IMR-90 (cell line): ENCODE results near the gene APOH. TPM values are rescaled to one million over a fixed set of nuclear protein-coding genes. Genes with fewer than 3 reads are reported as not detected.

Source experiments
- ATAC-seq: fragments of 200-7000 bp; cut with Tn5 transposase; 2 replicates; pipeline ENCODE4 v1.9.1; 2020; ENCODE audit warnings: low read depth, mild to moderate bottlenecking, moderate library complexity
- BruUV-seq: library from RNA; stranded (reverse); fragments of 400-500 nt; replicated peaks from 2 replicates; lab custom pipeline; 2021; lab: Mats Ljungman, UMichigan
- CTCF ChIA-PET: fragments of 300-600 bp; formaldehyde crosslinking; extraction: SDS; loops from one replicate; lab custom pipeline; 2021; ENCODE audit warnings: antibody characterized with exemption; lab: Yijun Ruan, JAX
- POLR2A ChIA-PET: fragments of 300-600 bp; sonication (Branson Sonifier 250); formaldehyde crosslinking; loops from one replicate; lab custom pipeline; 2022; ENCODE audit warnings: antibody characterized with exemption; ENCODE audit not compliant: unreplicated experiment; lab: Charles Lee
- DNase-seq: peaks from one replicate; pipeline ENCODE4 v3.0.0; 2013
- H2AFZ ChIP-seq: replicated peaks from 2 replicates; pipeline ENCODE3; 2013; ENCODE audit warnings: low read length, mild to moderate bottlenecking; ENCODE audit not compliant: poor library complexity
- H2AK5ac ChIP-seq: 2 replicates; pipeline ENCODE4 v1.6.1; 2013; ENCODE audit warnings: low read depth, low read length, inconsistent platforms
- H2AK9ac ChIP-seq: replicated peaks from 2 replicates; pipeline ENCODE3; 2013; ENCODE audit warnings: mild to moderate bottlenecking, low read depth, low read length, moderate library complexity; ENCODE audit not compliant: poor library complexity
- H2BK120ac ChIP-seq: 2 replicates; pipeline ENCODE4 v1.6.1; 2013; ENCODE audit warnings: low read depth, low read length, inconsistent platforms
- H2BK15ac ChIP-seq: 3 replicates; pipeline ENCODE4 v1.6.1; 2013; ENCODE audit warnings: low read depth, low read length, inconsistent platforms
- H2BK20ac ChIP-seq: 2 replicates; pipeline ENCODE4 v1.6.1; 2013; ENCODE audit warnings: low read depth, mild to moderate bottlenecking, inconsistent platforms, low read length, moderate library complexity
- H2BK5ac ChIP-seq: 2 replicates; pipeline ENCODE4 v1.6.1; 2013; ENCODE audit warnings: mild to moderate bottlenecking, low read depth, low read length, inconsistent platforms; ENCODE audit not compliant: poor library complexity, severe bottlenecking
- H3K14ac ChIP-seq: replicated peaks from 2 replicates; pipeline ENCODE4 v1.6.1; 2013; ENCODE audit warnings: low read depth, low read length, inconsistent platforms
- H3K18ac ChIP-seq: 2 replicates; pipeline ENCODE4 v1.6.1; 2013; ENCODE audit warnings: low read depth, low read length, control low read depth
- H3K23ac ChIP-seq: 2 replicates; pipeline ENCODE4 v1.6.1; 2013; ENCODE audit warnings: low read depth, low read length, inconsistent platforms
- H3K27ac ChIP-seq: 2 replicates; pipeline ENCODE4 v1.5.1; 2013; ENCODE audit warnings: mild to moderate bottlenecking, control low read depth, low read length; ENCODE audit not compliant: insufficient read depth
- H3K27me3 ChIP-seq: 2 replicates; pipeline ENCODE4 v1.6.1; 2013; ENCODE audit warnings: low read length; ENCODE audit not compliant: control insufficient read depth, insufficient read depth
- H3K36me3 ChIP-seq: 2 replicates; pipeline ENCODE4 v1.6.1; 2013; ENCODE audit warnings: low read length, mixed read lengths; ENCODE audit not compliant: control insufficient read depth, insufficient read depth
- H3K4ac ChIP-seq: 2 replicates; pipeline ENCODE4 v1.6.1; 2013; ENCODE audit warnings: low read depth, low read length, inconsistent platforms
- H3K4me1 ChIP-seq: 2 replicates; pipeline ENCODE4 v1.6.1; 2013; ENCODE audit warnings: low read length, mixed read lengths; ENCODE audit not compliant: control insufficient read depth, insufficient read depth
- H3K4me2 ChIP-seq: 2 replicates; pipeline ENCODE4 v1.6.1; 2013; ENCODE audit warnings: low read depth, mild to moderate bottlenecking, control low read depth, low read length, moderate library complexity
- H3K4me3 ChIP-seq: 2 replicates; pipeline ENCODE4 v1.5.1; 2013; ENCODE audit warnings: low read depth, mild to moderate bottlenecking, control low read depth, low read length, moderate library complexity; ENCODE audit not compliant: insufficient read depth
- H3K56ac ChIP-seq: 2 replicates; pipeline ENCODE4 v1.6.1; 2013; ENCODE audit warnings: low read length, inconsistent platforms; ENCODE audit not compliant: insufficient read depth; ENCODE audit errors: extremely low read depth
- H3K79me1 ChIP-seq, 2 experiments: 2 replicates each; pipeline ENCODE4 v1.6.1; 2013; ENCODE audit warnings: low read length in 2 of 2, inconsistent platforms in 1 of 2, low read depth in 1 of 2
- H3K9ac ChIP-seq: 2 replicates; pipeline ENCODE4 v1.6.1; 2013; ENCODE audit warnings: low read depth, low read length, control low read depth
- H3K9me1 ChIP-seq: 2 replicates; pipeline ENCODE4 v1.6.1; 2013; ENCODE audit warnings: low read length, inconsistent platforms; ENCODE audit not compliant: insufficient read depth
- H3K9me3 ChIP-seq: 2 replicates; pipeline ENCODE4 v1.6.1; 2013; ENCODE audit warnings: low read length; ENCODE audit not compliant: control insufficient read depth, insufficient read depth
- H4K20me1 ChIP-seq: 2 replicates; pipeline ENCODE4 v1.6.1; 2013; ENCODE audit warnings: low read length, inconsistent platforms; ENCODE audit not compliant: insufficient read depth
- H4K5ac ChIP-seq: 2 replicates; pipeline ENCODE4 v1.6.1; 2013; ENCODE audit warnings: mild to moderate bottlenecking, low read depth, low read length, control low read depth
- H4K8ac ChIP-seq, 2 experiments: 2 replicates each; pipeline ENCODE4 v1.6.1; 2013; ENCODE audit warnings: low read depth in 2 of 2, low read length in 2 of 2, control low read depth in 1 of 2, inconsistent platforms in 1 of 2
- H4K91ac ChIP-seq: 2 replicates; pipeline ENCODE4 v1.6.1; 2013; ENCODE audit warnings: low read depth, low read length, inconsistent platforms; ENCODE audit not compliant: insufficient read depth
- BHLHE40 ChIP-seq: fragments of 150-350 bp; IDR thresholded peaks from 2 replicates; pipeline ENCODE4 v1.6.1; 2016; ENCODE audit warnings: mild to moderate bottlenecking, low read depth, low read length
- CEBPB ChIP-seq: IDR thresholded peaks from 2 replicates; pipeline ENCODE4 v1.6.1; 2012; ENCODE audit warnings: low read depth, low read length, improper control_type of control experiment
- CHD1 ChIP-seq: IDR thresholded peaks from 2 replicates; pipeline ENCODE4 v1.6.1; 2012; ENCODE audit warnings: low read depth, low read length, improper control_type of control experiment
- CTCF ChIP-seq: conservative IDR thresholded peaks from 2 replicates; pipeline ENCODE4 v1.5.1; 2012; ENCODE audit warnings: mild to moderate bottlenecking, low read depth, low read length, improper control_type of control experiment
- ELK1 ChIP-seq: fragments of 150-350 bp; IDR thresholded peaks from 2 replicates; pipeline ENCODE4 v1.6.1; 2016; ENCODE audit warnings: low read depth, mild to moderate bottlenecking, low read length, moderate library complexity, borderline replicate concordance
- FOS ChIP-seq: fragments of 150-350 bp; IDR thresholded peaks from 2 replicates; pipeline ENCODE4 v1.6.1; 2016; ENCODE audit warnings: low read depth, low read length
- MAFK ChIP-seq: IDR thresholded peaks from 2 replicates; pipeline ENCODE4 v1.6.1; 2012; ENCODE audit warnings: low read depth, low read length, improper control_type of control experiment
- MAZ ChIP-seq: IDR thresholded peaks from 2 replicates; pipeline ENCODE4 v1.6.1; 2012; ENCODE audit warnings: low read depth, mild to moderate bottlenecking, low read length, improper control_type of control experiment, moderate library complexity, borderline replicate concordance
- MXI1 ChIP-seq: IDR thresholded peaks from 2 replicates; pipeline ENCODE4 v1.6.1; 2012; ENCODE audit warnings: low read depth, mild to moderate bottlenecking, low read length, moderate library complexity, borderline replicate concordance
- NFE2L2 ChIP-seq: fragments of 150-350 bp; IDR thresholded peaks from 2 replicates; pipeline ENCODE4 v1.6.1; 2016; ENCODE audit warnings: low read depth, mild to moderate bottlenecking, low read length
- POLR2A ChIP-seq: IDR thresholded peaks from 2 replicates; pipeline ENCODE4 v1.6.1; 2012; ENCODE audit warnings: mild to moderate bottlenecking, low read depth, low read length
- RAD21 ChIP-seq: IDR thresholded peaks from 2 replicates; pipeline ENCODE4 v1.6.1; 2012; ENCODE audit warnings: low read length, improper control_type of control experiment
- RCOR1 ChIP-seq: IDR thresholded peaks from 2 replicates; pipeline ENCODE4 v1.6.1; 2012; ENCODE audit warnings: mild to moderate bottlenecking, low read length, improper control_type of control experiment; ENCODE audit not compliant: insufficient replicate concordance
- RFX5 ChIP-seq: IDR thresholded peaks from 2 replicates; pipeline ENCODE4 v1.8.0; 2012; ENCODE audit warnings: low read depth, mild to moderate bottlenecking, low read length, moderate library complexity
- SMC3 ChIP-seq: fragments of 150-350 bp; IDR thresholded peaks from 2 replicates; pipeline ENCODE4 v1.6.1; 2016; ENCODE audit warnings: low read depth, mild to moderate bottlenecking, antibody characterized with exemption, low read length, moderate library complexity
- USF2 ChIP-seq: fragments of 150-350 bp; IDR thresholded peaks from 2 replicates; pipeline ENCODE4 v1.6.1; 2017; ENCODE audit warnings: mild to moderate bottlenecking, antibody characterized with exemption, low read length, low read depth
- dilution Hi-C: fragments of 300-500 bp; cut with HindIII; formaldehyde crosslinking; loops from one replicate; pipeline ENCODE4 v1.14.3; 2018; ENCODE audit warnings: low sequenced_read_pairs; ENCODE audit not compliant: unreplicated experiment
- in situ Hi-C: fragments of 300-500 bp; cut with MboI; formaldehyde crosslinking; loops from 3 replicates; pipeline ENCODE4 v1.14.3; 2019; ENCODE audit warnings: low sequenced_read_pairs, inconsistent platforms, mixed read lengths
- intact Hi-C: fragments of 100-400 bp; cut with micrococcal nuclease; formaldehyde crosslinking; loops from 2 replicates; pipeline ENCODE4 v1.10.0; 2022
- polyA plus RNA-seq, 3 experiments: library from polyadenylated mRNA; depleted of rRNA; stranded (reverse); fragments of >200 nt; gene quantifications; 2 replicates each; pipeline ENCODE4 v1.2.3, GENCODE V29; 2012; ENCODE audit warnings: low replicate concordance in 1 of 3
- total RNA-seq: library from RNA; depleted of rRNA; stranded (reverse); fragments of >200 nt; gene quantifications from 2 replicates; pipeline ENCODE4 v1.2.3, GENCODE V29; 2012

APOH gene
- total and polyA plus RNA-seq, 2 of the 4 experiments (the other 2 are of a cell fraction), result not detected

- Histone ChIP-seq H4K20me1 (no peaks in the 10 kb centered on the region), H3K14ac (peak overlapping the region; percentile 88), H2BK15ac (peak overlapping the region; percentile 75; the same call in 2 of the 3 replicates), H3K9me3 (no peaks in the 10 kb centered on the region), H3K9ac (no peak overlapping the region), H3K4ac (peak overlapping the region; percentile 89), H2BK120ac (peak overlapping the region; percentile 95), H3K27ac (peak overlapping the region; percentile 34), H3K4me1 (peaks cover 19% of the 10 kb centered on the region), H3K27me3 (no peaks in the 10 kb centered on the region), H4K8ac (peak overlapping the region; percentile 9 to 77; a peak in 2 of 4 replicates), H3K4me3 (no peak overlapping the region), H2AFZ (no peak overlapping the region), H3K79me1 (peaks cover 0 to 16% of the 10 kb centered on the region in 2 experiments; a peak in 1 of 4 replicates), H3K23ac (0 out of 2 replicates have a peak overlapping the region, but pooled peaks have one; percentile 67), H3K56ac (no peak overlapping the region), H4K91ac (peak overlapping the region; percentile 70), H2BK20ac (peak overlapping the region; percentile 90), H3K36me3 (no peaks in the 10 kb centered on the region), H3K18ac (peak overlapping the region; percentile 69; the same call in 1 of the 2 replicates), H4K5ac (no peak overlapping the region; the same call in 1 of the 2 replicates), H2AK5ac (peak overlapping the region; percentile 48), H2BK5ac (peak overlapping the region; percentile 18), H2AK9ac (no peak overlapping the region), H3K4me2 (no peak overlapping the region; the same call in 1 of the 2 replicates), H3K9me1 (peaks cover 25% of the 10 kb centered on the region)
- POLR2A ChIA-PET, result no interaction called here
- ATAC-seq (no peak), DNase-seq (no peak)
- intact Hi-C loops, result no loop called here
- in situ Hi-C loops, result no loop called here
- CTCF ChIA-PET, result no interaction called here
- no peak for TF ChIP-seq POLR2A
- no peak for TF ChIP-seq SMC3
- TF ChIP-seq NFE2L2, result no peak
- TF ChIP-seq RAD21, result no peak
- TF ChIP-seq MAZ, result no peak
- no peak for TF ChIP-seq MAFK
- no peak for TF ChIP-seq USF2
- no peak for TF ChIP-seq RFX5
- TF ChIP-seq CTCF, result no peak
- TF ChIP-seq ELK1, result no peak
- no peak for TF ChIP-seq MXI1
- no peak for TF ChIP-seq BHLHE40
- TF ChIP-seq CHD1, result no peak
- no peak for TF ChIP-seq FOS
- no peak for TF ChIP-seq RCOR1
- TF ChIP-seq CEBPB, result no peak
- no TSS peak for BruUV-seq
- dilution Hi-C loops, result no loop called here
Measured at GRCh38 chr17:66273586-66273848, 44.3 kb upstream of the APOH start.
